Measurements from ENCODE around the gene LRRC75B.
"Not testable (repeated sequence)": the region's sequence is repeated elsewhere in the genome, so short reads cannot be mapped to it uniquely, and the experiment has no call there.

Gene LRRC75B

DNA sequence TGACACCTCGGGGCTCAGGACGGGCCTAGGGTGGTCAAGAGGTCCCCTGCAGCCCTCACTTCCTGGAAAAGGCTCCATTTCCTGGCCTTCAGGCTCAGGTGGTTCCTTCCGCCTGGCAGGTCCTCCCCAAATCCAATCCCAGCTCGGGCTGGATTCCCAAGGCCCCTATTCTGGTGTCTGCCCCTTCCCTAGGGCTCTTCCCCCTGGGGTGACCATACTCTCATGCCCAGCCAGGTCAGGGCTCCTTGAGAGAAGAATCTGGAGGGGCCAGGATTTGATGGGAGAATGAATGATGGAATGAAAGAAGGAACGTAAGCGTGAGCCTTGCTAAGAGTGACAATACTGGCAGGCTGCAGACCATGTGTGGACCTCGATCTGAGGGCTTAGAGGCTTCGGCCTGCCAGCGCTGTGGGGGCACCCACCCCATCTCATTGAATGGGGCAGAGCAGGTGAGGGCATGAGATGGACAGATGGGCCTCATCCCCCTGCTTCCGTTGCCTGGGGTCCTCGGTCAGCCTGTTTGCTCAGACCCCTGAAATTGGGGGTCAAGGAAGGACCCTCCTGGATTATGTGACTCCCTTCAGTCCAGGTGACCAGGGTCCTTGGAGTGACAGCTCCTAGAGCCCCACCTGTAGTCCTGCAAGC lies 9.4 kb upstream of the LRRC75B start:
- not testable (repeated sequence) for DNase-seq

GRCh38 chr22:24601217-24602104 lies 8.6 kb upstream of the LRRC75B start:
- DNase-seq = peak; percentile 95

GRCh38 chr22:24599958-24600715 lies 7.3 kb upstream of the LRRC75B start:
- DNase-seq = peak; percentile 86

GRCh38 chr22:24599514-24599913 lies 6.6 kb upstream of the LRRC75B start:
- DNase-seq = no peak

- not testable (repeated sequence) for DNase-seq
Observed at GRCh38 chr22:24597076-24597475, 4.2 kb upstream of the LRRC75B start.

GRCh38 chr22:24595863-24596262 lies 3.0 kb upstream of the LRRC75B start:
- DNase-seq = no peak

GRCh38 chr22:24595228-24595627 lies 2.4 kb upstream of the LRRC75B start:
- no peak for DNase-seq

- DNase-seq = no peak
Observed at GRCh38 chr22:24594569-24595120, 1.8 kb upstream of the LRRC75B start.

- DNase-seq = no peak
Observed at GRCh38 chr22:24593836-24594568, 1.1 kb upstream of the LRRC75B start.

- DNase-seq = not testable (repeated sequence)
Observed at GRCh38 chr22:24593559-24593835, 624 bp upstream of the LRRC75B start.

DNA sequence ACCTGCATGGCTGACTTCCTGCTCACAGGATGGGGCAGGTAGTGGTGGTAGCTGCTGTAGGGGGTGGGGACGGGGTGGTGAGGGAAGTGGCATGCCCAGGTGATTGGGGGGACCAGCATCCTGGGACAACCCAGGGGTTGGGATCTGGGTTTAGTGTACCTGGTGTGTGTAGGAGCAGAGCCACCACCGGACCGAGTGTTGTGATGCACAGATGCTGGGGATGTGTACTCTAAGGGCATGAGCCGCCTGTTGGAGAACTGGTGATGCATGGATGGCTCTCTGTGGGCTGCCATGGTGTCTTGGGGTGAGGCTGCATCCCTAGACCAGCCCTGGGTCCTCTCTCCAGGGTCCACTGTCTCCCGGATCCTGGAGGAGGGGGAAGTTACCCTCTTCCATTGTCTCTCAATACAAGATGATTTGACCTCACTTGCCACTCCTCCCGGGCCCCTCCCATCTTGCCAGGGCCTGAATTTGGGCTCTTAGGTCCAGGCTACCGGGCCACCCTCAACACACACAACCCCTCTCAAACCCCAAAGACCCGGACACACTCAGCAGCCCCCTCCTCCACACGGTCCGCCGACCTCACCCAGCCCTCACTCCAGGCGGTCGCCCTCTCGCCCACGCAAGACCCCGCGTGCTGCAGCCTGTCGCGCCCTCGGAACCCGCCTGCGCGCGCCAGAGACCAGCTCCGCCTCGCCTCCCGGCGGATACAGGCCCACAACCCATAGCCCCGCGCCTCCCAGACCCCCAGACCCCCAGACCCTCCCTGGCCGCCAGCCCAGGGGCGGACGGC lies 619 bp downstream of the LRRC75B start:
- peak; percentile 36 for DNase-seq

GRCh38 chr22:24591286-24591830 lies 1.5 kb downstream of the LRRC75B start:
- no peak for DNase-seq

DNA sequence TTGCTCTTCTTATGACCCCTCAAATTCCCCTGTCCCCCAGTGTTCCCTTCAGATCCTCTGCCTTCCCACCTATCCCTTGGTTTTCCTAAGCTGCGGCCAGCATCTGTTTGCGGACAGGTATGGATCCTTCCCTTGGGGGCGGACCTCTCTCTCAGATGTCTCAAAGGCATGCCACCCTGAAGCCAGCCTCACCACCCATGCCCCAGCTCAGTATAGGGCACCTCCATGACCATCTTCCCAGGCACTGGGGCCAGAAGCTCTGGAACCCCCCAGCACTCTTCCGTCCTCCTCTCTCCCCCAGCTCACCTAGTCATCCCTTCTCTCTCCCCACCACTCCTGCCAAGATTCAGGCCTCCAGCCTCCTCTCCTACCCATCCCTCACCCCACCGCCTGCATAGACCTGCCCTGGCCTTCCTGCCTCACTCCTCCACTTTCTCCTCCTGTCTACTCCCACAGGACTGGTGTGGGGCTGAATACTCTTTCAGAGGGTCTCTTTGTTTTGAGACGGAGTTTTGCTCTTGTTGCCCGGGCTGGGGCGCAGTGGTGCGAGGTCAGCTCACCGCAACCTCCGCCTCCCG lies 2.2 kb downstream of the LRRC75B start:
- DNase-seq = no peak

- no peak for DNase-seq
Observed at GRCh38 chr22:24589518-24590030, 3.3 kb downstream of the LRRC75B start.

DNA sequence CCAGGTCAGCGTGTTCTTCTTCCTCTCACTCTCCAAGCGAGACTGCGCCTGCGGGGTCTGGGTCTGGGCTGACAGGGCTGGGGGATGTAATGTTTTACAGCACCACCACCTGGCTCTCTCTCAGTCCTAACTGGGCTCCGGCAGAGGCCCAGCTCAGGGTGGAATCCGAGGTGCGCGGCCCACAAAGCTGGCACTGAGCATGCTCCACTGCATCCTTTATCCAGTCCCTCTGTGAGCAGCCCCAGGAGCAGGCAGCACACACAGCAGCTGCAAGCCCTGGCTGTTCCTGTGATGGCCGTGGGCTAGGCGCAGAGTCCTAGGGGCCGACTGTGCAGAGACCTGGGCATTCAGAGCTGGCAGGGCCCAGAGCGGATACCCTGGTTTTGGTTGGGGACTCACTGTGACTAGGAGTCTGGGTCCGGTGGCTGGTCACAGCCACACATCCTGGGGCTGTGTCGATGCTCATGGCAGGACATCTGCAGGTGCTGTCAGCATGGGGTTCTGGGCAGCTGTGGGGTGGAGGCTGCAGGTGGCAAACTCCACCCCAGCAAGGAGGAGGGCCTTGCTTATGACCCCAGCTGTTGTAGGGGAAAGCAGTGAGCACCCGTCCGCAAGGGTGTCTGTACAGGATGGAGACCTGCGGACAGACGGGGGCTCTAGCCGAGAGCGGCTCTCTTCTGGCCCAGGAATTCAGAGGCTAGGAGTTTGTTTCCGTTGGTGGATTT lies 4.0 kb downstream of the LRRC75B start:
- no peak for DNase-seq

- no peak for DNase-seq
Observed at GRCh38 chr22:24588381-24588756, 4.5 kb downstream of the LRRC75B start.

DNA sequence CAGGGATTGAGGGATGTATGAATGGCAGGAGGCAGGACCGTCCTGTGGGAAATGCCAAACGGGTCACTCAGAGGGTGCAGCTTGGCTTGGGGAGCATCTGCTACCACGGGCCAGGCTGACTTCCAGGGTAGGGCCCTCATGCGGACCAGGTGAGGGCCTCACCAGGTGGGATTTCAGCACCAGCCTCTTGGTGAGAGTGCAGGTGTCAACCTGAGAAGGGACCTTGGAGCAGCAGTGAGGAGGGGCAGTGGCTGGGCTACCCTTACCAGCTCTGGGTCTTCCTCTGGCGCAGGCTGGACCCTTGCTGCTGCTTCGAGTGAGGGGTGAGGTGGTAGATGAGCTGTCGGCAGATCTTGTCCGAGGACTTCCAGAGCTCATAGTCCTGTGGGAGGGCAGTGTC lies 4.9 kb downstream of the LRRC75B start:
- DNase-seq = no peak

DNA sequence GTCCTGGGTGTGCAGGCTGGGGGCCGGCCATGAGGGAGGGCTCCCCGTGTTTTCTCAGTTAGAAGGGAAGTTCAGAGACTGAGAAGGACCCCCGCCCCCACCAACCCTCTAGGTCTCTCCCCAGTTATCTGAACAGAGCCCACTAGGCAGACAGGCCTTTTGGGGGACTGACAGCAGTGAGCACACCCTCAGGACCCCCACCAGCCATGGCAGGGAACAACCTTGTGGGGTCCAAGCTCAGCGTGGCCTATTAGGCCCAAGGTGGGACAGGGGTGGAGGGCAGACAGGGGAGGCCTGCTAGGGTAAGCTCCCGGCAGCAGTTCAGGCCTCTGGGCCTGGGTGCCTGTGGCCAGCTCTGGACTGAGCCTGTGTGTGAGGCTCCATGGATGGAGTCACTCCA lies 5.6 kb downstream of the LRRC75B start:
- no peak for DNase-seq

DNA sequence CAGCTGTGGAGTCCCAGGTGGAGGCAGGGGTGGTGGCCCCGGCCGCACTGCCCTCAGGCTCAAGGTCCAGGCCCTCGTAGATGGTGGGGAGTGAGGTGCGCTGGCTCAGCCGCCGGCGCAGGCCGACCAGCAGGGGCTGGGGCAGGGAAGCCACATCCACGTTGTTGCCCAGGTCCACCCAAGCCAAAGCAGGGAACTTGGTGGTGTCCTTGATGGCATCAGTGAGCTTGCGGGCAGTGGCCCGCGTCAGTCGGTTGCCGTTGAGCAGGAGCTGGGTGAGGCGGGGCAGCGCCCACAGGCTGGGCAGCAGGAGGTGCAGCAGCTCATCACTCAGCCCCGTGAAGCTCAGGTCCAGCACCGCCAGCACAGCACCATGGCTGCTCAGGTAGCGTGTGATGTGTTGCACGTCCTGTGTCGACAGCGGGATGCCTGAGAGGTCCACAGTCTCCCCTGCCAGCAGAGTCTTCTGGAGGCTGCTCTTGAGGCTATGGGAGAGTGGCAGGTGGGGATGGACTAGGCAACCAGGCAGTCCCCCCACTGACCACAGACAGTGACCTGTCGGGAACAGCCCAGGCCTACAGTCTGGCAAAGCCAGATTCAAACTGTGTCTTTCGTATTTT lies 6.8 kb downstream of the LRRC75B start:
- DNase-seq = no peak

- no peak for DNase-seq
Observed at GRCh38 chr22:24585461-24585860, 7.4 kb downstream of the LRRC75B start.
